GF-D8 (cell line): ENCODE measurements around the gene ARL6IP5.

Experiments
- DNase-seq: peaks from one replicate; lab custom pipeline; 2025; lab: John Stamatoyannopoulos, UW

Gene ARL6IP5

GRCh38 chr3:69085833-69086722 lies 1.3 kb downstream of the ARL6IP5 start:
- peak; percentile 58 for DNase-seq

- DNase-seq: no peak
Observed at GRCh38 chr3:69087030-69087791, 2.5 kb downstream of the ARL6IP5 start.

GRCh38 chr3:69088063-69088462 lies 3.3 kb downstream of the ARL6IP5 start:
- DNase-seq: no peak

- no peak for DNase-seq
Observed at GRCh38 chr3:69090021-69090420, 5.3 kb downstream of the ARL6IP5 start.

GRCh38 chr3:69091389-69092029 lies 6.8 kb downstream of the ARL6IP5 start:
- DNase-seq: no peak

- DNase-seq: peak; percentile 97
Observed at GRCh38 chr3:69092030-69092516, 7.3 kb downstream of the ARL6IP5 start.

GRCh38 chr3:69094467-69095205 lies 9.9 kb downstream of the ARL6IP5 start:
- DNase-seq: peak; percentile 39

- no peak for DNase-seq
Observed at GRCh38 chr3:69095636-69096035, 10.9 kb downstream of the ARL6IP5 start.

GRCh38 chr3:69096299-69096698 lies 11.6 kb downstream of the ARL6IP5 start:
- no peak for DNase-seq

- DNase-seq: no peak
Observed at GRCh38 chr3:69097407-69098086, 12.8 kb downstream of the ARL6IP5 start.

- no peak for DNase-seq
Observed at GRCh38 chr3:69099576-69099975, 14.8 kb downstream of the ARL6IP5 start.

- no peak for DNase-seq
Observed at GRCh38 chr3:69102384-69102783, 17.6 kb downstream of the ARL6IP5 start.

GRCh38 chr3:69103123-69103522 lies 18.4 kb downstream of the ARL6IP5 start:
- no peak for DNase-seq

- no peak for DNase-seq
Observed at GRCh38 chr3:69104586-69104985, 19.8 kb downstream of the ARL6IP5 start.

GRCh38 chr3:69105320-69105719 lies 20.6 kb downstream of the ARL6IP5 start:
- no peak for DNase-seq

- DNase-seq: no peak
Observed at GRCh38 chr3:69107841-69108240, 23.1 kb downstream of the ARL6IP5 start.

GRCh38 chr3:69108811-69109210 lies 24.1 kb downstream of the ARL6IP5 start:
- DNase-seq: peak; percentile 49

GRCh38 chr3:69110941-69111546 lies 26.3 kb downstream of the ARL6IP5 start:
- no peak for DNase-seq

GRCh38 chr3:69113536-69113935 lies 28.8 kb downstream of the ARL6IP5 start:
- DNase-seq: no peak

GRCh38 chr3:69115731-69116130 lies 31.0 kb downstream of the ARL6IP5 start:
- no peak for DNase-seq

GRCh38 chr3:69116162-69116561 lies 31.4 kb downstream of the ARL6IP5 start:
- DNase-seq: no peak
